Measurements from ENCODE around the gene RINL.

RINL gene

GRCh38 chr19:38877781-38878574 lies at the start of gene RINL:
TSS of gene RINL (minus strand) at chr19:38878275. CDS start at chr19:38876742, 1,533 bp downstream.
- DNase-seq (ENCODE audit: low spot score) = peak; percentile 28

- DNase-seq (ENCODE audit: low spot score) = no peak
These were observed 46.3 kb upstream of the RINL start for GRCh38 chr19:38924388-38924787.

DNA sequence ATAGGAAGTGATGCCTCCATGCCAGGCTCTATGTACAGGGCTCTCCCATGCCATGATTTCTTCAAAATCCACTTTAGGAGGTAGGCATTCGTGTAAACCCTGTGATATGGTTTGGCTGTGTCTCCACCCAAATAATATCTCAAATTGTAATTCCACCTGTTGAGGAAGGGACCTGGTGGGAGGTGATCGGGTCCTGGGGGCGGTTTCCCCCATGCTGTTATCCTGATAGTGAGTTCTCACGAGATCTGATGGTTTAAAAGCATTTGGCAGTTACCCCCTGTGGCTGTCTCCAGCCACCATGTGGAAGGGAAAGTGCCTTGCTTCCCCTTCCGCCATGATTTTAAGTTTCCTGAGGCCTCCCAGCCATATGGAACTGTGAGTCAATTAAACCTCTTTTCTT lies 44.4 kb upstream of the RINL start:
- no peak for DNase-seq (ENCODE audit: low spot score)

DNA sequence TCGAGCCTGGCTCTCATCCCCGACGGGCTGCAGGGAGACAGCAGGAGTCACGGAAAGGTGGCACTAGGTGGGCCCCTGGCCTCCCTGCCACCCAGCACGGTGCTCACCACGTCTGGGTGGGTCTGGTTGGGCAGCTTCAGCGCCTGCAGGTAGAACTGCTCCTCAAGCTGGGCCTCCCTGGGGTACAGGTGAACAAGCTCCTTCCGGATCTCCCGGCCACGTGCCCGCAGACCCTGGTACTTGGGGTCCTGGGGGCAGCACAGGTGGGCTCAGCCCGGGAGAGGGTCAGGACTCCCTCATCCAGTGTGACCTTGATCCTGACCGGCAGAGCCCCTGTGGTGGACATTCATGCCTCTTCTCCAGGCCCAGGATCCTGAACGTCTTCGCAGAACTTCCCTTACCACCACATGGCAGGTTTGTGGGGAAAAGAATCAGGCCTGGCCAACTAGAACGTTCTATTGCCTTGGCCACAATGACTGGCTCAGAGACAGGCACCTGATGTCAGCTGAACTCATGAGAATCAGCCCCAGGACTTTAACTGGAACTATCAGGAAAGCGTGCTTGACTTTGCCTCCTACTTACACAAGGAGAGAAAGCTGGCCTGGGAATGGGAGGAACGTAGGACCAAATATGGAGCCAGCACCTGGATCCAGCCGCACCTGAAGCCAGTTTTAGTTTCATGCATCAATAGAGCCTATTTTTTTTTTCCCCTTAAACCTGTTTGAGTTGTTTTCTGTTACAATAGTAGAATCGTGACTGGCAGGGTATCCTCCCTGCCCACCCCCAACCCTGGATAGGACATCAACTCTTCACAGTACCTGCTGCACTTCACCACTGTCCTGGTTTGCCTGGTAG lies 43.6 kb upstream of the RINL start:
- no peak for DNase-seq (ENCODE audit: low spot score)

- no peak for DNase-seq (ENCODE audit: low spot score)
These were observed 42.7 kb upstream of the RINL start for GRCh38 chr19:38920602-38921419.

GRCh38 chr19:38919837-38920601 lies 41.9 kb upstream of the RINL start:
- DNase-seq (ENCODE audit: low spot score) = no peak

DNA sequence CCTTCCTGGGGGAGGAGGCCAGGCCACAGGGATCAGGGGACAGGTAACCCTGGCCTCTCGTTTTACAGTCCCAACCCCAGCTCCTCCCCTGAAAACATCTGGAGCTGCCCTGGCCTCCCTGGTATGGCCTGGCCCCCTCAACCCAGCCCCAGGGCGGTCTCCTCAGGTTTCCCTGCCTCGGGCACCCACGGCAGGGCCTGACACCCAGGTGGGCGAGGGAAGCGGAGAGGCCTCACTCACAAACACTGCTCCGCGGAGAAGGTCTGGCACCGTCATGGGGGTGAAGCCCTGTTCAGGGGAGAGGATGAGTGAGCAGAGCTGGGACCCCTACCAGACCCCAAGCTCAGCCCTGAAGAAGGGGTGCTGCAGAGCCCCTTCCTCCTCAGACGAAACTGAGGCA lies 40.5 kb upstream of the RINL start:
- DNase-seq (ENCODE audit: low spot score) = no peak

DNA sequence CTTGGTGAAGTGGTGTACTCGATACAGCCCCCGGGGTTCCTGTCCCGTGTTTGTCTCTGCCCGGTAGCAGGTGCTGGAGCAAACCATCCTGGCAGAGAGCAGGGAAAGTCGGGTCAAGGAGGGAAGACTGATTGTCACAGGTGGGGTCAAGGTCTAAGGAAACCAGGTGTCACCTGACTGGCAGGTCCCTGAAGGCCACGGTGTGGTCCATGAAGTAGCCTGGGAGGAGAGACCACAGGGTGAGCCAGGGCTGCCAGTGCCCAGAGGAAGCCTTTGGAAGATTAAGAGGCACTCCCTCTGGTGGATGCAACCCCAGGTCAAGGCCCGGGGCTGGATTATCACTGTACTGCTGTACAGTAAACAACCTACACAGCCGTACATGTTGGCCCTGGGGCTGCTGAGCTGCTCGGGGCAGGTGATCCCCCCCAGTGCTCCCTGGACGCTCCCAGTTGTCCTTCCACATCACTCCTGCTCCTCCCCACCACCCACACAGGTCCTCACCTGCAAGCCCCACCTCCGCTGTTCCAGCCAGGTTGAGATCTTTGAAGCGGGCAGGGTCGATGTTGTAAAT lies 39.9 kb upstream of the RINL start:
- no peak for DNase-seq (ENCODE audit: low spot score)

- no peak for DNase-seq (ENCODE audit: low spot score)
These were observed 39.4 kb upstream of the RINL start for GRCh38 chr19:38917516-38917915.

DNA sequence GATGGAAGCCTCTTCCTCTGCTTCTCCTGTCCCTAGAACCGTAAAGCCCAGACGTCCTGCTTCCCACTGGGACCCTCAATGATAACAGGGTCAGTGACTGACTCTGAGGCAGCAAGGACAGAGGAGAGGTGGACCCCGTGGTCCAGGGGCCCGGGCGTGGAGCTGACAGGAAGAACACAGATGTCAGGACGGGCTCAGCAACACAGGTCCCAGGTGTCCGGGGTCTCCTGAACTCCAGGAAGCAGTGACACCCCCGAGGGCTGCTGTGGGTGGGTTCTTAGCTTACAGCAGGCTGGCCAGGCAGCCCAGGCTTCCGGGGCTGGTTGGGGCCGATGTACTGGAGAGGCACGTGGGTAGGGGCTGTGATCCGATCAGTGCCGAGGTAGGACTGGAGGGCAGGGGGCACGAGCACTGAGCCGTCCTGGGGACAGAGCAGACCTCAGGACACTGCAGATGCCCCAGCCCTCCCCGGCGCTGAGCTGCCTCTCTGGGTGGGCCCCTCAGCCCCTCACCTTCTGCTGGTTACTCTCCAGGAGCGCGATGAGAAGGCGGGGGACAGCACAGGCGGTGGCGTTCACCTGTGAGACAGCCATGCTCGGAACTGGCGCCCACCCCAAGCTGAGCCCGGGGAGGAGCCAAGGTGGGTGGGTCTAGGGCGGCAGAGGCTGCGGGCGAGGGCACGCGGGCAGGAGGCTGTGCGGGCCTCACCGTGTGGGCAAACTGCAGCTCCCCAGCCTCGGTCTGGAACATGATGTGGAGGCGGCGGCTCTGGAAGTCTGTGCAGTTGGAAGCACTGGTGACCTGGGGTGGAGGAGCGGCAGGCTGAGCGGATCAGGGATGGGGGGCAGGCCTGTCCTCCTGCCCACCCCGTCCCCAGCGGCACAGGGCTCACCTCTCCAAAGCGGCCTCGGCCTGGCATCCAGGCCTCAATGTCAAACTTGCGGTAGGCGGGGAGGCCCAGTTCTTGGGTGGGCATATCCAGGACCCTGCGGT lies 37.5 kb upstream of the RINL start:
- DNase-seq (ENCODE audit: low spot score) = no peak

DNA sequence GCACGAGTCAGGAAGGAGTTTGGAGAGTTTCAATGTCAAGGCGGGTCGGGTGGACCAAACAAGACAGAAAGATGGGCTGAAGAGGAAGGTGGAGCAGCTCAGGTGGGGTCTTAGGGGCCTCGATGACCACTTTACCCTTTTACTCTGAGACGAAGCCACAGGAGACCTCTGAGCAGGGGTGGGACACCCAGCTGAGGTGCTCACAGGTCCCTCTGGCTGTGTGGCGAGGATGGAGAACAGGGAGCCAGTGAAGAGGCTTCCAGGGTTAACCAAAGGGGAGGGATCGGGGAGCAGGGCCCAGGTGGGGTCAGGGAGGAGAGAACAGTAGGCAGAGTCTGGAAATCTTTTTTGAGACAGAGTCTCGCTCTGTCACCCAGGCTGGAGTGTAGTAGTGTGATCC lies 35.9 kb upstream of the RINL start:
- no peak for DNase-seq (ENCODE audit: low spot score)

DNA sequence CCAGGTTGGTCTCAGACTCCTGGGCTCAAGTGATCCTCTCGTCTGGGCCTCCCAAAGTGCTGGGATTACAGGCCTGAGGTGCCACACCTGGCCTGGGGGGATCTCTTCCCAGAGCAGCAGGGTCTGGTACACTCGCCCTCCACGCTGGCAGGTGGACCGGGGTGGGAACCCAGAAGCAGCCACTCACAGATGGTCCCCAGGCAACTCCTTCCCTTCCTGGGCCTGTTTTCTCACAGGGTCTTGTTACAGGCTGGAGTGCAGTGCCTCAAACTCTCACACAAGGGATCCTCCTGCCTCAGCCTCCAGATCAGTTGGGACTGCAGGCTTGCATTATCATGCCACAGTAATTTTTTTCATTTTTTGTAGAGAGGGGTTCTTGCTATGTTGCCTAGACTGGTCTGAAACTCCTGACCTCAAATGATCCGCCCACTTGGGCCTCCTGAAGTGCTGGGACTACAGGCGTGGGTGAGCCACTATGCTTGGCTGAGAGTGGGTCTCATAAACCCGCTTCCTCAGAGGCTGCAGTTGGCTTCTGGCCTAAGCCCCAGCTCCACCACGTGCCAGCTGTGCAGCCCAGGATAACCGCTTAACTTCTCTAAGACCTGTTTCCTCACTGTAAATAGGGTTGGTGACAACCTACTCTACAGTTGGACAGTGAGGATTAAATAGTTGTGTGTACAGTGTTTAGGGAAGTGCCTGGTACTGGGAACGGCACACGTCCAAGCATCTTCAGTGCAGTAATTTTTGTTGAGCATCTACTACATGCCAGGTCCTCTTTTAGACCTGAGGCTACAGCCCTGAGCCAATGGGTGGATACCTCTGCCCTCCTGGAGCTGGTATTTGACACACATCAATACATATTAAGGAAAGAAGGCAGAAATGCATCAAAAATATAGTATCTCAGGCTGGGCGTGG lies 34.8 kb upstream of the RINL start:
- DNase-seq (ENCODE audit: low spot score) = no peak

DNA sequence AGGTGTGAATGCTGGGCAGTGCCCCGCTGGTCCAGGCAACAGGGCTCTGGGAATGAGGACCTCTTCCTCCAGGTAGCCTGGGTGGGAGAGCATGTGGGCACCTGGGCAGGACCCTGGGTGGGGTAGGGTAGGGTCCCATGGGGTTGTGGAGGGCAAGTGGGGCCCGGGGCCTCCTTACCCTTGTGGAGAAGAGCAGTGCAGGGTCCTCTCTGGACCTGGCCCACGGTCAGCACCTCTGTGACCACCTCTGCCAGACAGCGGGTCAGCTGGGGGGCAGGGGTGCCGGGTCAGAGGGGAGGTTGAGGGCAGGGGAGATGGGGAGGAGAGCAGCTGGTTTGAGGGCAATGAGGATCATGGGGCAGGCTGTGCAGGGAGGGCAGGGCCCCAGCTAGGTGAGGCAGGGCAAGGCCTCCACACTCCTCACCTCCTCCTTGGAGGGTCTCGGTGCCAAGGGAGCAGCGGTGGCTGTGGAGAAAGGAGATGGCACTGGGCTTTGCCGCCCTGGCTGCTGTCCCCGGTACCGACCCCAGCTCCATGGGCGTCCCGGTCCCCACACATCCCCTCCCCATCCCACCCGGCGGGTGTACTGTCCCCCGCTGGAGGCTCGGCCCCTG lies 33.4 kb upstream of the RINL start:
- no peak for DNase-seq (ENCODE audit: low spot score)

DNA sequence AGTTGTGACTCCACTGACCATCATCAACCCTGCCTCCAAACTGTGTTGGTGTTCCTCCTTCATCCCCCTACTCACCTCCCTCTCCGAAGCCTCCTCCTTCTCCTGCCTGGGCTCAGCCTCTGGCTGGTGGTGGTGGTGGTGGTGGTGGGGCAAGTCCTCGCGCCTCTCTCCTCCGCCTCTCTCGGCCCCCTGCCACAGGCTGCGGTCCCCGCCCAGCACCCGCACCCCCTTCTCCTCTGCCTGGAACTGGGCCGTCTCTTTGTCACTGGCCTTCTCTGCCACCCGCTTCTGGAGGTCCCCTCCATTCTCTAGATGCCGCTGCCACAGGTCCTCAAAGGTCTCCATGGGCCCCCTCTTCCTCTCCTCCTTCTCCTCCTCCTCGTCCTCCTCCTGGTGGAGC lies 32.4 kb upstream of the RINL start:
- DNase-seq (ENCODE audit: low spot score) = no peak

DNA sequence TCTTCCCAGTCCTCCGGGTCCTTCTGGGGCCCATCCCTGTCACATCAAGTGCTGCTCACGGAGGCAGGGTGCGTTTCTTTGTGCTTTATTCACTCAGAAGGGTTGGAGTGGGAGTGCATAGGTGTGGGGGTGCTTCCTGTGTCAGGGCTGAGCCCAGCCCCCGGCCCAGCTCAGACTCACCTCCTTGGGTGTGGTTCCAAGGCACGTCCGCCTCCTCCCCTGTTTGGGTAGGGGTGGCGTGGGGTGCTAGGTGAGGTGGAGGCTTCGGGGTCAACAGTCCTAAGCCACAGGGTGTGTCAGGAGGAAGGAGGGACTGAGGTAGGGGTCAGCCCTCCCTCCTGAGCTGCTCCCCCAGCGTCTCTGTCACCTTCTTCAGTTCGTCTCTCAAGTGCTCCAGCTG lies 30.8 kb upstream of the RINL start:
- no peak for DNase-seq (ENCODE audit: low spot score)

- no peak for DNase-seq (ENCODE audit: low spot score)
These were observed 29.6 kb upstream of the RINL start for GRCh38 chr19:38907670-38908069.

DNA sequence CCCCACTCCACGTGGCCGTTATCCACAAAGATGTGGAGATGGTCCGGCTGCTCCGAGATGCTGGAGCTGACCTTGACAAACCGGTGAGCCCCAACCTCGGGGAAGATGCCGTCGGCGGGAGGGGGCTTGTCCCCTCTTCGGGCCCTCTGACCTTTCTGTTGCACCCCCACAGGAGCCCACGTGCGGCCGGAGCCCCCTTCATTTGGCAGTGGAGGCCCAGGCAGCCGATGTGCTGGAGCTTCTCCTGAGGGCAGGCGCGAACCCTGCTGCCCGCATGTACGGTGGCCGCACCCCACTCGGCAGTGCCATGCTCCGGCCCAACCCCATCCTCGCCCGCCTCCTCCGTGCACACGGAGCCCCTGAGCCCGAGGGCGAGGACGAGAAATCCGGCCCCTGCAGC lies 29.2 kb upstream of the RINL start:
- no peak for DNase-seq (ENCODE audit: low spot score)

GRCh38 chr19:38905620-38906019 lies 27.5 kb upstream of the RINL start:
- no peak for DNase-seq (ENCODE audit: low spot score)

Measured in iPS-NIHi11 (cell line).